DMS53 treated with DMSO at 0.1 percent for 48 hours (cell line): ENCODE data around the gene MRPL58.

ENCODE experiments used
- DNase-seq: peaks from one replicate; lab custom pipeline; 2025; ENCODE audit not compliant: unreplicated experiment; lab: John Stamatoyannopoulos, UW

Gene MRPL58

DNA sequence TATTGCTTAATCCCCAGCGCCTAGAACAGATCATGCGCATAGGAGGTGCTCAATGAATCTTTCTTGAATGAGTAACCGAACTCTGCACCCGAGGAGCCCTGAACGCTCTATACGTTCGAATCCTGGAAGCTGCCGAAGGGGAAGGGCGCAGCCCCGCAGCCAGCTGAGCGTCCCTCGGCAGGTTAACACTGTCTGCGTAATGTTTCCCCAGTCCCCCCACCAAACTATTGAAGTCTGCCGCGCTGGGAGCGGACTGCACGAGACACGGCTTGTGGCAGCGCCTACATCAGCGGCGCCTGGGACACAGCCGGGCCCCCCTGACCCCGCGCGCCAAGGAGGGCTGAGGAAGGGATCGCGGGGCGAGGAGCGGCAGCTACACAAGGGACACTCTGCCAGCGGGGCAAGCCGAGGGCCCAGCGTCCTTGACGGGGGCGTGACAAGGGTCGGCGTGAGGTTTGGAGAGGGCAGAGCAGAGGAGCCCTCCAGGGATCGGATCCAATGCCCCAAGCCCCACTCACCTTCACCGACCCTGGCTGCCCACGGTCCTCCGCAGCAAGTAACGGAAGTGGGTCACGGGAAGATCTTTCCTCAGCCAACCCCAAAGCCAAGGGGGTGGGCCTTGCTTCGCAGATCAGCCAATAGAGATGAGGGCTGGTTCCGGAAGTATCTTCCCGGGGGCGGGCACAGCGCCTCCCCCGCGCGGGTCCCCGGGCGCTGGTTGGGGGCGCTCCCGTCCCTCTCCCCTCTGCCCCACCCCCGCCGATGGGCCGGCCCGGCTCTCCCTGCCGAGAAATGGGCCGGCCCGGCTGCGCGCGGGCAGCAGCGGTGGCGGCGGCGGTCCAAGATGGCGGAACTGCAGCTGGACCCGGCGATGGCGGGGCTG lies 34.2 kb downstream of the MRPL58 start, which contains the start of the genes ATP5PD and KCTD2:
TSS of gene ATP5PD (minus strand) at position 563 of the 883 bp plus-strand sequence. CDS start 4,319 bp downstream, outside the sequence.
TSS of gene KCTD2 (plus strand) at position 819 of the 883 bp plus-strand sequence. CDS start at position 845, 26 bp downstream.
- DNase-seq: peak; percentile 93

DNA sequence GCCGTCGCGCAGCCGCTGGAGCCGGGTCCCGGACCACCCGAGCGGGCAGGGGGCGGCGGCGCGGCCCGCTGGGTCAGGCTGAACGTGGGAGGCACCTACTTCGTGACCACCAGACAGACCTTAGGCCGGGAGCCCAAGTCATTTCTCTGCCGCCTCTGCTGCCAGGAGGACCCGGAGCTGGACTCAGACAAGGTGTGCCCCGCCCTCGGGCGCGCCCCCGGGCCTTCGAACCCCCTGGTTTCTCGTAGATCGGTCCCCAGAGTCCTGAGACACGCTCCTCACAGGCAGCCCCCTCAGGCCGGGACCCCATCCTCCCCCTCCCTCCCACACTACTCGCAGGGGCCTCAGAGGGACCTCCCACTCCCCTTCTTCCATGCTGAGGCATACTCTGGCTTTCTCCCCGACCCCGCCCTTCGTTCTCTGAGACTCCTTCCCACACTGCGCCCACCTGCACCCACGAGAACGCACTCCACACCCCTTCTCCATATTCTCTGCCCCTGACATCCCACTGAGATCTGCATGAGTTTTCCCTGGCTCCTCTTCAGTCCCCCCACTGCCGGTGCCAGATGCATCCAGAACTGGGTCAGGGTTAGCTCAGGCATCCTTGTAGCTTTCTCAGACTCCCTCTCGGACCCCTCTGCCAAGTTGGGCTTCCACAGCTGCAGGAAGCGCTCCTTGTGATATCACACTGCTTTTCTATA lies 35.1 kb downstream of the MRPL58 start:
- DNase-seq: no peak

- DNase-seq: no peak
These were observed 35.9 kb downstream of the MRPL58 start for GRCh38 chr17:75048249-75048878.

- no peak for DNase-seq
These were observed 36.6 kb downstream of the MRPL58 start for GRCh38 chr17:75049057-75049456.

DNA sequence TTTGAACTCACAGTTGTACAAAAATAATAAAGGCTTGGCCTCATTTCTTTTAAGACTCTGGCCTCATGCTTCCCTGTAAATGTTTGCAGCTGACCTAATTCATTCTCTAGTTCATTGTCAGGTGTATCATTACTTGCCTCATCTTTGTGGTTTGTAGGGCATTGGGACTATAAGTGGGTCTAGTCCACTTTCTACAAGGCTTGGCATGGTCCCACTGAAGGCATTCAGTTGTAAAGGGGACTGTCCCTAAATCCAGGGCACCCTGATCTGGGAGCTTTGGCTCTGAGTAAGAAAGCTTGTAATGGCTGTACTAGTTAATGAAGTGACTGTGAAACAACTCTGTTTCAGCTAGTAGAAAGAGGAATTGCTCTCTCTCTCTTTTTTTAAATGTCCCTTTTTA lies 37.2 kb downstream of the MRPL58 start:
- DNase-seq: no peak

- no peak for DNase-seq
These were observed 39.5 kb downstream of the MRPL58 start for GRCh38 chr17:75051941-75052340.

GRCh38 chr17:75059369-75060345 lies 47.2 kb downstream of the MRPL58 start:
- DNase-seq: no peak

DNA sequence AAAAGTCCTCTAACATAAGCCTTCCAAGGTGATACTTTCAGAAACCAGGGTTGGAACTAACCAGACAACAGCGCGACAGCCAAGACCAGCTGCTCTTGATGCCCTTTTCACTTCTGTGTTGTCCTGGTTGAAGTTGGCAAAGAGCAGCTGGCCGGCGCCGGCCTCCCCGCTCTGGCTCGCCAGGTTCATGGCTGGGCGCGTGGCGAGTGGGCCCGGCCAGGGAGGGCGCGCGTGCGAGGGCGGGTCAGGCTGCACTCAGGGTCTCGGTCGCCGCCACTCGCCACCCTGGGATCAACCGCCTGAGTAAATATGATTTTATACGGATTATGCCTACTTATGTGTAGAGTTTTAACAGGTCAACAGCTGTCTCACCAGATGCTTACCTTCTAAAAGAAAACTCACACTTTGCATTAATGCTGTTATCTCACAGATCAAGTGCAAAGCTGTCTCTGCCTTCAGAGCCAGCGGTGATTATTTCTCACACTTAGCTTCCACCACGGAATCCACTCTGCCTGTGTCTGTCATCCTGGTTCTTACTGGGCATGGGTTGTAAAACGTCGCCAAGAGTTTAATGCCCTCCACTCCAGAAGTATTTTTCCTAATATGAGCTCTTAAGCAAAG lies 48.1 kb downstream of the MRPL58 start:
- DNase-seq: no peak

DNA sequence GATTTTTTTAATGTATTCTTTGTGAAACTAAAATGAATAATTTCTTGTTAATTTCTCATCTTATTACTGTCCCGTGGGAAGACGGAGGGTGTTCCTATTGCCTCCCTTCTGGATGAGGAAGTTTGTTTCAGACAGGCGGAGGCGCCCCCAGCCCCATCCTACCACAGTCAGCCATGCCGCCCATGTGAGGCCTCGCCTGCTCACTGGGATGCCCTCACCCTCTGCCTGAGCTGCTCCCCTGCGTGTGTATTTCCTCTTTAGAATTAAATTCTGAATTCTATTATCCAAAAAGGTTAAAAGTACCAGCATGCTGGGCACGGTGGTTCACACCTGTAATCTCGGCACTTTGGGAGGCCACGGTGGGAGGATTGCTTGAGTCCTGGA lies 48.6 kb downstream of the MRPL58 start:
- no peak for DNase-seq

- DNase-seq: no peak
These were observed 49.1 kb downstream of the MRPL58 start for GRCh38 chr17:75061618-75062017.

DNA sequence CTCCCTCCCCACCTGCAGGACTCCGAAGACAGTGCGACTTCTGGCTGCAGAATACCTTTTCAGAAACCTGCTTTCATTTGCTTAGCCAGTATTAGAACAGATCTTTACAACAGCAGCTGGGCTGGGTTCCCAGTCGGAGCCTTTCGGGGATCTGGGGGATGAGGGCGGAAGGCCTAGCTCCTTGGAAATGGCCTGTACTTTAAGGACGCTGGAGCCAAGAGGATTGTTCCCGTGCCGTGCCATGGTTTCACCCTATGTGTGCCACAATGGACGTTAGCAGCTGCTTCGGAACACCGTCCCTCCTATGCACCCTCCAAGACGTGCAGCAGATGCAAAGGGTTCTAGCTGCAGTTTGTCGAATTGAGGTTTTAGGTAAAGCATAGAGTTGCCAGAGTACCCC lies 50.7 kb downstream of the MRPL58 start:
- DNase-seq: no peak

- DNase-seq: no peak
These were observed 51.2 kb downstream of the MRPL58 start for GRCh38 chr17:75063626-75064025.

DNA sequence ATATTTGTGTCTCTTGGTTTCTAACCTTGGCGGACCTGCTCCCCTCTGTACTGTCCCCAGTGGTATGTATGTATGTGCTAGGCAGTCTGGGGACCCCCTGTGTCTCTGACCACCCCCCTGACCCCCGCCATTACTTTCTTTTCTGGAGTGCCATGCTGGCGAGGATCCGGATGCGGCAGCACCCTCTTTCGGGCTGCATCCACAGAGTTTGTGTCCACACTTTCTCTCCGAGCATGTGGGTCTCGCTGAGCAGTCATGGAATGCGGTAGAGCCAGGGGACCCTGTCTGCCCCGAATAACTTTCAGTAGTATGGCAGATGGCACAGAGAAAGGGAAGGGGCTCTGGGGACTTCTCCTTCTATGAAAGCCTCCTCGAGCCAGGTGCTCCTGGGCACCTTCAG lies 51.6 kb downstream of the MRPL58 start:
- DNase-seq: no peak

GRCh38 chr17:75064460-75064859 lies 52.0 kb downstream of the MRPL58 start:
- DNase-seq: no peak

DNA sequence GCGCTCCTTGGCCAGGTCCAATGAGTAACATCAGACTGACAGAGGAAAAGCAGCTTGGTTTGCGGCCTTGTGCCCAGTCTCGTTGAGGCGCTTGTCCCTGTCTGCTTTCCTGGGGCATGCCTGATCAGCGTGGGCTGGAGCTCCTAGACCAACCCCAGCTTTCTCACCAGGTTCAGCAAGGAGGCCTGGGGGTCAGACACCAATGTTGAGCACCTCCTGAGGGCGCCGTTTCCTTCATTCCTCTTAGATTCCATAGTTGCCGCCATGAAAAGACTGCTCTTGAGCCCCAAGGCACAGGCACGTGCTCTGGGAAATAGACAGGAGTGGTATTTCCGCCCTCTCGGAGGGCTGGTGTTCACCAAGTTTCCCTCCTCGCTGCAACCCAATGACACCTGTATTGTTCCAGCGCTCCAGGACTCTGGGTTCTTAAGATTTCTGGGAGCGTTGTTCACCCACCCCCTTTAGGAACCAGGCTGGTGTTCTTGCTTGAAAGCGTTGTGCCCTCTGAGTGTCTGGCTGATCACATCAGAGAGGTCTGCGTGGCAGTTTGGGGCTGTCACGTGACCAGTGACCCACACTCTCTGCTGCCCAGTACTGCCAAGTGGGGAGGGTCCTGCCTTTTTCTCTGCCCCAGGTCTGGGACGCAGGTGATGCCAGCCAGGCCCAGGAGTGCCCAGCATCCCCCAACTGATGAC lies 52.5 kb downstream of the MRPL58 start:
- no peak for DNase-seq

- no peak for DNase-seq
These were observed 53.2 kb downstream of the MRPL58 start for GRCh38 chr17:75065562-75066151.

DNA sequence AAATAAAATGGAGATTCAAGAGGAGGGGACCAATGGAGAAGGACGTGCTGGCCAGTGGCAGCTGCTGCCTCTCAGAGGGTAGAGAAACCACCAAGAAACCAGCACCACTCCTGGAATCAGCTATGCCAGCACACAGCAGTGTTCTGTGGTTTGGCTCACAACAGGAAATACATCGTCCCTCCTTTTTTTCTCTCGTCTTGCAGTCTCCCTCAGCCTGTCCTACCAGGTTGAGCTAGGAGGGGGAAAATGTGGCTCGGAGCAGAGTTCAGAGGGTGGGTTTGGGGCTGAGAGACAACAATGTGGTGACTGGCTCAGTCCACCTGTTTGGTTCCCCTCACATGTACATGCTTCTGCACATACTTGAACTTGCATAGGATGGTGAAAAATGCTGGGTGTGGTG lies 55.4 kb downstream of the MRPL58 start:
- no peak for DNase-seq

DNA sequence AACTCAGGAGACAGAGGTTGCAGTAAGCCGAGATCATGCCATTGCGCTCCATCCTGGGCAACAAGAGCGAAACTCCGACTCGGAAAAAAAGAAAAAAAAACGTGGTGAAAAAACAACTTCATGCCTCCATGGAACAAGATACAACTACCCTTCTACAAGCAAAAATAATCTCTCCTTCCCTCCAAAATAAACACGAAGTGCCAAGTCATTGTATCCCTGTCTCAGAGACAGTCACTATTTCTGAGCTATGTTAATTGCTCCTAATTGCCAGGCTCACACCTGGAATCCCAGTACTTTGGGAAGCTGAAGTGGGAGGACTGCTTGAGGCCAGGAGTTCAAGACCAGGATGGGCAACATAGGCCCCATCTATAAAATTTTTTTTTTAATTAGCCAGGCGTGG lies 56.3 kb downstream of the MRPL58 start:
- DNase-seq: no peak

GRCh38 chr17:75069783-75070182 lies 57.3 kb downstream of the MRPL58 start:
- DNase-seq: no peak
